ENCODE measurements around the gene DMD. TPM values are rescaled to one million over a fixed set of nuclear protein-coding genes. Genes with fewer than 3 reads are reported as not detected.

The DMD gene
- polyA plus RNA-seq, 2 of the 4 experiments (the other 2 are of a cell fraction): 0.03 TPM; not detected in 1

GRCh38 chrX:31123335-31123734, 2088.0 kb downstream of the DMD start:
- ATAC-seq: no peak
- ChIA-PET CTCF (no interaction called here), POLR2A (no interaction called here)
- 21% methylated on average over 3 of the region's 3 CpGs for WGBS (ENCODE audit: missing lambda C conversion rate)
- no peak for DNase-seq (ENCODE audit: low read depth in 1 of 2, low spot score in 1 of 2)
- Histone ChIP-seq H3K4me1 (no peaks in the 10 kb centered on the region), H3K4me2 (no peak overlapping the region), H3K4me3 (no peak overlapping the region), H3K9me3 (no peaks in the 10 kb centered on the region), H3K27ac (no peak overlapping the region)
- no peak for FAIRE-seq
- TF ChIP-seq RAD21 (conservative IDR thresholded peaks at IDR 0.05 in 1 of 2, IDR thresholded peaks at IDR 0.05 in 1 of 2): no peak
- TF ChIP-seq PHF8 (IDR thresholded peaks at IDR 0.05; ENCODE audit: borderline replicate concordance, low read depth): no peak
- TF ChIP-seq FOXS1 (CRISPR knock-in tag; IDR thresholded peaks at IDR 0.05): no peak
- TF ChIP-seq NFE2L2 (conservative IDR thresholded peaks at IDR 0.05; ENCODE audit: low read length): no peak
- no peak for TF ChIP-seq RARB (CRISPR knock-in tag; IDR thresholded peaks at IDR 0.05)
- TF ChIP-seq CHD4 (IDR thresholded peaks at IDR 0.05; ENCODE audit: borderline replicate concordance): no peak
- no peak for TF ChIP-seq RFX5 (IDR thresholded peaks at IDR 0.05)

GRCh38 chrX:31117266-31117665, 2094.1 kb downstream of the DMD start:
- 13% methylated on average over 4 of the region's 4 CpGs for WGBS (ENCODE audit: missing lambda C conversion rate)
- Histone ChIP-seq H3K4me1 (no peaks in the 10 kb centered on the region), H3K9me3 (no peaks in the 10 kb centered on the region), H3K27ac (no peak overlapping the region), H3K4me3 (no peak overlapping the region), H3K4me2 (no peak overlapping the region)
- POLR2A ChIA-PET: no interaction called here
- CTCF ChIA-PET: no interaction called here
- TF ChIP-seq MYC (IDR thresholded peaks at IDR 0.05; ENCODE audit: borderline replicate concordance, low read length) (no peak), RFX5 (IDR thresholded peaks at IDR 0.05) (no peak), HDAC2 (IDR thresholded peaks at IDR 0.05) (no peak), HOXB5 (CRISPR knock-in tag; IDR thresholded peaks at IDR 0.05) (no peak)
- TF ChIP-seq, protein P1, sequence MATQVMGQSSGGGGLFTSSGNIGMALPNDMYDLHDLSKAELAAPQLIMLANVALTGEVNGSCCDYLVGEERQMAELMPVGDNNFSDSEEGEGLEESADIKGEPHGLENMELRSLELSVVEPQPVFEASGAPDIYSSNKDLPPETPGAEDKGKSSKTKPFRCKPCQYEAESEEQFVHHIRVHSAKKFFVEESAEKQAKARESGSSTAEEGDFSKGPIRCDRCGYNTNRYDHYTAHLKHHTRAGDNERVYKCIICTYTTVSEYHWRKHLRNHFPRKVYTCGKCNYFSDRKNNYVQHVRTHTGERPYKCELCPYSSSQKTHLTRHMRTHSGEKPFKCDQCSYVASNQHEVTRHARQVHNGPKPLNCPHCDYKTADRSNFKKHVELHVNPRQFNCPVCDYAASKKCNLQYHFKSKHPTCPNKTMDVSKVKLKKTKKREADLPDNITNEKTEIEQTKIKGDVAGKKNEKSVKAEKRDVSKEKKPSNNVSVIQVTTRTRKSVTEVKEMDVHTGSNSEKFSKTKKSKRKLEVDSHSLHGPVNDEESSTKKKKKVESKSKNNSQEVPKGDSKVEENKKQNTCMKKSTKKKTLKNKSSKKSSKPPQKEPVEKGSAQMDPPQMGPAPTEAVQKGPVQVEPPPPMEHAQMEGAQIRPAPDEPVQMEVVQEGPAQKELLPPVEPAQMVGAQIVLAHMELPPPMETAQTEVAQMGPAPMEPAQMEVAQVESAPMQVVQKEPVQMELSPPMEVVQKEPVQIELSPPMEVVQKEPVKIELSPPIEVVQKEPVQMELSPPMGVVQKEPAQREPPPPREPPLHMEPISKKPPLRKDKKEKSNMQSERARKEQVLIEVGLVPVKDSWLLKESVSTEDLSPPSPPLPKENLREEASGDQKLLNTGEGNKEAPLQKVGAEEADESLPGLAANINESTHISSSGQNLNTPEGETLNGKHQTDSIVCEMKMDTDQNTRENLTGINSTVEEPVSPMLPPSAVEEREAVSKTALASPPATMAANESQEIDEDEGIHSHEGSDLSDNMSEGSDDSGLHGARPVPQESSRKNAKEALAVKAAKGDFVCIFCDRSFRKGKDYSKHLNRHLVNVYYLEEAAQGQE (IDR thresholded peaks at IDR 0.05): no peak
- FAIRE-seq: no peak
- no peak for DNase-seq (ENCODE audit: low read depth in 1 of 2, low spot score in 1 of 2)
- no peak for ATAC-seq

GRCh38 chrX:31115398-31115797, 2096.0 kb downstream of the DMD start:
- ChIA-PET CTCF (no interaction called here), POLR2A (no interaction called here)
- DNase-seq (ENCODE audit: low read depth in 1 of 2, low spot score in 1 of 2): no peak

More at GRCh38 chrX:31115398-31115797, 2096.0 kb downstream of the DMD start:
- ATAC-seq: no peak
- Histone ChIP-seq H3K27ac (no peak overlapping the region), H3K4me1 (no peaks in the 10 kb centered on the region), H3K9me3 (no peaks in the 10 kb centered on the region), H3K4me2 (no peak overlapping the region), H3K4me3 (no peak overlapping the region)
- no peak for FAIRE-seq
- 3% methylated on average over 4 of the region's 4 CpGs for WGBS (ENCODE audit: missing lambda C conversion rate)
- TF ChIP-seq CTCF (IDR thresholded peaks at IDR 0.05): no peak
- no peak for TF ChIP-seq MAX (IDR thresholded peaks at IDR 0.05)
- TF ChIP-seq HDAC2 (IDR thresholded peaks at IDR 0.05): no peak
- TF ChIP-seq CBX2 (IDR thresholded peaks at IDR 0.05; ENCODE audit: borderline replicate concordance, low read depth): no peak
- TF ChIP-seq RAD21 (conservative IDR thresholded peaks at IDR 0.05 in 1 of 2, IDR thresholded peaks at IDR 0.05 in 1 of 2): no peak
- TF ChIP-seq FOSL2 (IDR thresholded peaks at IDR 0.05): no peak
- TF ChIP-seq FOSL2 (CRISPR knock-in tag; IDR thresholded peaks at IDR 0.05): no peak
- TF ChIP-seq HOXA7 (CRISPR knock-in tag; IDR thresholded peaks at IDR 0.05): no peak
- TF ChIP-seq FOXS1 (CRISPR knock-in tag; IDR thresholded peaks at IDR 0.05): no peak
- TF ChIP-seq HOXB5 (CRISPR knock-in tag; IDR thresholded peaks at IDR 0.05): no peak
- no peak for TF ChIP-seq PBX3 (IDR thresholded peaks at IDR 0.05)
- TF ChIP-seq, protein P2, sequence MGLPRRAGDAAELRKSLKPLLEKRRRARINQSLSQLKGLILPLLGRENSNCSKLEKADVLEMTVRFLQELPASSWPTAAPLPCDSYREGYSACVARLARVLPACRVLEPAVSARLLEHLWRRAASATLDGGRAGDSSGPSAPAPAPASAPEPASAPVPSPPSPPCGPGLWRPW (IDR thresholded peaks at IDR 0.05): no peak
- TF ChIP-seq EHF (CRISPR knock-in tag; IDR thresholded peaks at IDR 0.05): no peak

Measured in A549 (cell line).